ENCODE measurements around the gene NPB.

The NPB gene

GRCh38 chr17:81918832-81919545 is 17.0 kb downstream of the NPB start:
- H3K4me1 ChIP-seq (ENCODE audit: control insufficient read depth, insufficient read depth, low read length), result peaks cover 13% of the 10 kb centered on the region
- H3K4me3 ChIP-seq (ENCODE audit: low read length), result no peak overlapping the region

DNA sequence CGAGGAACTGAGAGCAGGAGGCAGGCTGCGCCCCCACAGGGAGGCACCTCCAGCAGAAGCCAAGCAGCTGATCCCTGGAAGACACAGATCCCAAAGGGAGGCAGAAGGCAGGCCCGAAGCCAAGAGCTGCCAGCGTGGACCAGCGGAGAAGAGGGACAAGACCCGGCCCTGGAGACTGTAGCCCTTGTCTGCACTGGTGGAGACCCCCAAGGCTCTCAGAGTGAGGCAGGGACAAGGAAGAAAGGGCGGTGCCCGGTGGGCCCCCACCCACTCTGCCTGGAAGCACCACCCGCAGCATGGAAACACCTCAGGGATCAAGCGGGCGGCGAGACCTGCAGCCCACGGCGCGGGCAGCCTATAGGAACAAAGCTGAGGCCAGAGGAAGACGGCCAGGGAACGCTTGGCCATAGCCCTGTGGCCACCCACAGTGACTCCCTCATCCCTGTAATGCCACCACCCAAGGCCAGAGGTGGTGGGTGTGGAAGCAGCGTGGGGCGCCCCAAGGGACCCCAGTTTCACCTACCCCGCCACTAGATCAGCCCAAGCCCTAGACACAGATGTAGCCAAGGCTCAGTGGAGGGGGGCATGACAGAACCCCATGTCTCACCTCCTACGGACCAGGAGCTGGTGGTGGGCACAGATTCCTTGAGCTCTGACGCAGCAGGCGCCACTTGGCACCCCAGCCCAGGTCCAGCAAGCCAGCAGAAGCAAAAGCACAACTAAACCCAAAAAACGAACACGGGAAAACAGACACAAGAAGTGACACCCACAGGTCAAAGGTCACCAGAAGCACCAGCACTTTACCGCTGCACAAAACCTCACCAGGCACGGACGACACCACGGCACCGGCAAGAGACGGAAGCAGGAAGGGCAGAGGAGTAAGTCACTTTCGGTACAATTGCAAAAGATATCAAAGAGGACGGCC is 18.8 kb downstream of the NPB start:
- Histone ChIP-seq H3K4me2 (ENCODE audit: low read length) (no peak overlapping the region), H3K4me1 (ENCODE audit: control insufficient read depth, insufficient read depth, low read length) (peaks cover 29% of the 10 kb centered on the region), H3K36me3 (ENCODE audit: insufficient read depth, low read length) (peaks cover 43% of the 10 kb centered on the region), H3K27me3 (ENCODE audit: control insufficient read depth, insufficient read depth, low read length) (no peaks in the 10 kb centered on the region), H3K9me3 (replicated peaks; ENCODE audit: low read length) (no peaks in the 10 kb centered on the region), H3K9ac (ENCODE audit: low read depth, low read length) (no peak overlapping the region), H3K4me3 (ENCODE audit: low read length) (no peak overlapping the region)

More at GRCh38 chr17:81918832-81919545, 17.0 kb downstream of the NPB start:
- no peak overlapping the region for H3K4me2 ChIP-seq (ENCODE audit: low read length)
- no peaks in the 10 kb centered on the region for H3K27me3 ChIP-seq (ENCODE audit: control insufficient read depth, insufficient read depth, low read length)
- H3K36me3 ChIP-seq (ENCODE audit: insufficient read depth, low read length), result peaks cover 59% of the 10 kb centered on the region
- H3K9me3 ChIP-seq (replicated peaks; ENCODE audit: low read length), result no peaks in the 10 kb centered on the region
- no peak overlapping the region for H3K9ac ChIP-seq (ENCODE audit: low read depth, low read length)

DNA sequence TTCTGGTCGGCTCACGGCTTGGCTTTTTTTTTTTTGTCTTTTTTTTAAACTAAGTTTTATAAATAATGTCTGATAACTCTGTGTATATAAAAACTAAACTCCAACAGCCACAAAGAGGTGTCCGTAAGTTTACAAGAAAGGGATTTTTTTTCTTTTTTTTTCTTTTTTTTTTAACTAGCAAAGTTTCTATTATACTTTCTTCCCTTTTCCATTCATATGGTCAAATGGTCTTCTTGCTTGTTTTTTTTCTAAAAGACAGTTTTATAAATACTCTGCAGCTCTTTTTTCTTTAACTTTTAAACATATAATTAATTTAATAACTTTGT is 19.5 kb downstream of the NPB start:
- H3K4me2 ChIP-seq (ENCODE audit: low read length), result no peak overlapping the region
- no peaks in the 10 kb centered on the region for H3K27me3 ChIP-seq (ENCODE audit: control insufficient read depth, insufficient read depth, low read length)
- no peak overlapping the region for H3K9ac ChIP-seq (ENCODE audit: low read depth, low read length)
- no peaks in the 10 kb centered on the region for H3K9me3 ChIP-seq (replicated peaks; ENCODE audit: low read length)
- H3K36me3 ChIP-seq (ENCODE audit: insufficient read depth, low read length), result peaks cover 42% of the 10 kb centered on the region
- peaks cover 34% of the 10 kb centered on the region for H3K4me1 ChIP-seq (ENCODE audit: control insufficient read depth, insufficient read depth, low read length)
- no peak overlapping the region for H3K4me3 ChIP-seq (ENCODE audit: low read length)

DNA sequence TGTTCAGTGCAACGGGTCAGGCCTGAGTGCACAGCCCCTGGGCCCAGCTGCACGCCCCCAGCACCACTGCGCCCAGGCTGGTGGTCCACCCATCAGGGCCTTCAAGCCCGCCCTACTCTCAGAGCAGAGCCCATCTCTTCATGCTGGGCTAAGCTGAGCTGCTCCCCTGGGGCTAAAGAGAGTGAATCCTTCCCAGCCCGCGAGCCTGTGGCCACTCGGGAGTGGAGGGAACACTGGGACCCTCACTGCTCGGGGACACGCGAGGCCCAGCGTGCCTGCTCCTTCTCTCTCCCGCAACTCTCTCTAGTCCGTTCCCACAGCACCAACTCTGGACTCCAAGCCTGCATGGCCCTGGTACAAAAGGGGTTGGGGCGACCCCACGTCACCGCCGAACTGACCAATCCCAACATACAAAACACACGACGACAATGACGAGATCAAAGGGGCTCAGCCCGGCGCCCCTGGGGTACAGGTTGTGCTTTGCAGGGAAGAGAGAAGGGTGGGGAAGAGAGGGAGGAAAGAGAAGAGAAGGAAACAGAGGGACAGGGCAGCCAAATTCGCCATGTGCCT is 20.0 kb downstream of the NPB start:
- H3K4me1 ChIP-seq (ENCODE audit: control insufficient read depth, insufficient read depth, low read length), result peaks cover 30% of the 10 kb centered on the region
- no peaks in the 10 kb centered on the region for H3K27me3 ChIP-seq (ENCODE audit: control insufficient read depth, insufficient read depth, low read length)
- H3K4me2 ChIP-seq (ENCODE audit: low read length), result no peak overlapping the region
- no peaks in the 10 kb centered on the region for H3K9me3 ChIP-seq (replicated peaks; ENCODE audit: low read length)
- peaks cover 42% of the 10 kb centered on the region for H3K36me3 ChIP-seq (ENCODE audit: insufficient read depth, low read length)
- H3K4me3 ChIP-seq (ENCODE audit: low read length), result no peak overlapping the region
- no peak overlapping the region for H3K9ac ChIP-seq (ENCODE audit: low read depth, low read length)

- Histone ChIP-seq H3K27me3 (ENCODE audit: control insufficient read depth, insufficient read depth, low read length) (no peaks in the 10 kb centered on the region), H3K36me3 (ENCODE audit: insufficient read depth, low read length) (peaks cover 42% of the 10 kb centered on the region), H3K4me3 (ENCODE audit: low read length) (no peak overlapping the region), H3K9me3 (replicated peaks; ENCODE audit: low read length) (no peaks in the 10 kb centered on the region), H3K4me1 (ENCODE audit: control insufficient read depth, insufficient read depth, low read length) (peaks cover 27% of the 10 kb centered on the region), H3K4me2 (ENCODE audit: low read length) (peak overlapping the region; percentile 88), H3K9ac (ENCODE audit: low read depth, low read length) (peak overlapping the region; percentile 75)
Measured at GRCh38 chr17:81922566-81923301, 20.7 kb downstream of the NPB start.

DNA sequence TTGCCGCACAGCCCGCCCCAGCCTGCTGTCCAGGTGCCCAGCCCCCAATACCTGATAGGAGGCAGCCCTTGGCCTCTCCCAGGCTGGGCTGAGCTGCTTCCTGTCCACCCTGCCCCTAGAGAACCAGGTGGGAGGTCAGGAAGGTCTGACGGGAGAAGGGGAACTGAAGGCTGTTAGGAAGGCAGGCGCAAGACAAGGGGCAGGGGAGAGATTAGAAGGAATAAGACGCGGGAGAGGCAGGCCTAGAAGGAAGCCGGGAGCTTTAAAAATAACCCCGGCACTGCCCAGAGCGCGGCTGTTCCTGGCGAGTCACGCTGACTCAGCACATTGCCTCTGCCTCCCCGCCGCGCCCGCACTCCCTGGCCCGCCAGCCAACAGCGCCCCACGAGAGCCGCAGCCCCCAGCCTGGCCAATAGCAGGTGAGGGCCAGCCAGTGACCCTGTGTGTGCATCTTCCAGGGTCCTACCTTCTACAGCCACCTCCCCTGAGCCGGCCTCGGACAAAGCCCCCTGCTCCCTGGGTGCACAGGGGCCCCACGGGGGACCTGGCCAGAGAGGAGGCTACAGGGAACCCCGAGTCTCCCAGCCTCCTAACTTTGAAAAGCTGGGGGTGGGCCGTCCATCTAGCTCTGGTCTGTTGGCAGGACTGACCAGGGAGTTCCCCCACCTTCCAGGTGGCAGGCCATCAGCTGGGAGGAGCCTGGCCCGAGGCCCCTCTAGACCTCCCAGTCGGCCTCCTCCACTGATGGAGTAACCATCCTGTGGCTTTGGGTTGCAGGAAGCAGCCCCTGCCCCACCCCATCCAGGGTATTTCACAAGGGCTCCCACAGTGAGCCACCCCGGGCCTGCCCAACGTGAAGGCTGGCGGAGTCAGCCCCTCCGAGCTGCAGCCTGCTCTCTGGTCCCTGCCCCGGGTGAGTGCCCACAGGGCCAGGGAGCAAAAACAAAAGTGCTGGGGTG is 21.5 kb downstream of the NPB start:
- no peaks in the 10 kb centered on the region for H3K27me3 ChIP-seq (ENCODE audit: control insufficient read depth, insufficient read depth, low read length)
- H3K9me3 ChIP-seq (replicated peaks; ENCODE audit: low read length), result no peaks in the 10 kb centered on the region
- peaks cover 34% of the 10 kb centered on the region for H3K4me1 ChIP-seq (ENCODE audit: control insufficient read depth, insufficient read depth, low read length)
- H3K9ac ChIP-seq (ENCODE audit: low read depth, low read length), result peak overlapping the region; percentile 75
- peak overlapping the region; percentile 66 for H3K4me3 ChIP-seq (ENCODE audit: low read length)
- peaks cover 42% of the 10 kb centered on the region for H3K36me3 ChIP-seq (ENCODE audit: insufficient read depth, low read length)
- H3K4me2 ChIP-seq (ENCODE audit: low read length), result peak overlapping the region; percentile 88

DNA sequence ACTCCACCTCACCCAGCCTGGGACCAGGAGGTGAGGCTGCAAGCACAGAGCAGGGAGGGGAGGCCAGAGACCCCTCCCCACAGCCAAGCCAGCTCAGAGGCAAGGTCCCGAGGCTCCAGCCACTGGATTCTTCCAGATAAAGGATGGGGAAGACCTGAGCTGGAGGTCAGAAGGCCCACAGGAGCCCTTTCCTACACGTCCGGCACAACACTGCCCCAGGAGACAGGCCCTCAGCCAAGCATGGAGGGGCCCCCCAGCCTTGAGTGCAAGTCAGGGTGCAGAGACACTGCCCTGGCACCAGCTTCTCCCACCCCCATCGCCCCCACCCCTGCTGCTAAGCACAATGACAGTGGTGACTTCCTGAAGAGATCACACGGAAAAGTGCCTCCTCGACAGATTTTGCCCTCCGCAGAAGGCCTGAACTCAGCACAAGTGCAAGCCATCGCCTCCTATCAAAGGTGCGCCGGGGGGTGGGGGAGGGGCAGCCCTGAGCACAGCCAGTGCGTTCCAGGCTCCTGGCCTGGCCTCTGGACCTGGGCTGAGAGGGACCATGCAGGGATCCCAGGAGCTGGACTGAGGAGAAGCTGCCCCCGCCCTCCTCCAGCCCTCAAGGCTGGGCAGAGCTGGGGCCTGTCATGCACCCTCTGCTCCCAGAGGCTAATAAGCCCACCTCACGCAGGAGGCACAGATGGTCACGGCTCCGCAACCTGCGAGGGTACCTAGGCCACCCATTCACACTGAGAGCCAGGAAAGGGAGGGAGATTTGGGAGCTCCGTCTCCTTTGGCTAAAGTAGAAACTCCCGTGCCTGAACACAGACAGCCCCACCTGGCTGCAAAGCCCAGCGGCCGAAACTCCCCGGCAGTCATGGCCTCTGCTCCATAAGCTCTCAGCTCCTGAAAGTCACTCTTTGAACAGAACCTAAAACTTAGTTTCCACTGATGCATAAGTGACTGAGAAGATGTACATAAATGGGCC is 22.8 kb downstream of the NPB start:
- Histone ChIP-seq H3K4me1 (ENCODE audit: control insufficient read depth, insufficient read depth, low read length) (peaks cover 34% of the 10 kb centered on the region), H3K4me3 (ENCODE audit: low read length) (no peak overlapping the region), H3K27me3 (ENCODE audit: control insufficient read depth, insufficient read depth, low read length) (no peaks in the 10 kb centered on the region), H3K9me3 (replicated peaks; ENCODE audit: low read length) (no peaks in the 10 kb centered on the region), H3K36me3 (ENCODE audit: insufficient read depth, low read length) (peaks cover 30% of the 10 kb centered on the region), H3K4me2 (ENCODE audit: low read length) (peak overlapping the region; percentile 88), H3K9ac (ENCODE audit: low read depth, low read length) (peak overlapping the region; percentile 75)

DNA sequence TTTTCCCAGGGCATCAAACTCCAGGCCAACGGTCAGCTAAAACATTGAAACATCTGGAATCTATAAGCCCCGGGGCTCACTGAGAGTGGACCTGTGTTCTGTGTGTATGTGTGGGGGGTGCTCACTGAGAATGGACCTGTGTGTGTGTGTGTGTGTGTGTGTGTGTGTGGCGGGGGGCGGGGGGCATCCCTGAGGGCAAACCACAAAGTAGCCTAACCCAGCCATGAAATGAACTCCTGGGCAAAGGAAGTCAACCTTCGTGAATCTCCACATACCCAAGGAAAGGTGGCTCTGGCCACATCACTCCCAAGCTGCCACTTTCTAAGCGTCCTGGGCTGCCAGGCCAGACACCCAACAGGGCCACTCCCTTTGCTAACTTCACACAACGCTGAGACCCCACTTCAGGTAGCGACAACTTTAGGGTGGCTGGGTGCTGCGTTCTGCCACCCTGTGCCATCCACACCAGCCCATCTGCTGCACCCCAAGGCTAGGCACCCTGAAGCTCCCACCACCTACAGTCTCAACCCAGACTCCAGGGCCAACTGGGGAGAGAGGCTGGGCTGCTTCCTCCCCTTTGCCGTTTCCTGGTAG is 23.9 kb downstream of the NPB start:
- Histone ChIP-seq H3K4me3 (ENCODE audit: low read length) (peak overlapping the region; percentile 89), H3K9me3 (replicated peaks; ENCODE audit: low read length) (no peaks in the 10 kb centered on the region), H3K36me3 (ENCODE audit: insufficient read depth, low read length) (peaks cover 19% of the 10 kb centered on the region), H3K4me1 (ENCODE audit: control insufficient read depth, insufficient read depth, low read length) (peaks cover 34% of the 10 kb centered on the region), H3K27me3 (ENCODE audit: control insufficient read depth, insufficient read depth, low read length) (no peaks in the 10 kb centered on the region), H3K4me2 (ENCODE audit: low read length) (peak overlapping the region; percentile 96), H3K9ac (ENCODE audit: low read depth, low read length) (peak overlapping the region; percentile 92)

GRCh38 chr17:81926451-81927151 is 24.6 kb downstream of the NPB start:
- Histone ChIP-seq H3K4me1 (ENCODE audit: control insufficient read depth, insufficient read depth, low read length) (peaks cover 34% of the 10 kb centered on the region), H3K27me3 (ENCODE audit: control insufficient read depth, insufficient read depth, low read length) (no peaks in the 10 kb centered on the region), H3K9ac (ENCODE audit: low read depth, low read length) (peak overlapping the region; percentile 92), H3K4me2 (ENCODE audit: low read length) (peak overlapping the region; percentile 96), H3K36me3 (ENCODE audit: insufficient read depth, low read length) (peaks cover 14% of the 10 kb centered on the region), H3K4me3 (ENCODE audit: low read length) (peak overlapping the region; percentile 89), H3K9me3 (replicated peaks; ENCODE audit: low read length) (no peaks in the 10 kb centered on the region)
